Measurements from ENCODE around the gene FIGNL1.

The FIGNL1 gene

GRCh38 chr7:50413561-50413960 is 36.6 kb downstream of the FIGNL1 start:
- Histone ChIP-seq H3K4me3 (ENCODE audit: control insufficient read depth in 1 of 7, extremely low read depth in 1 of 7, insufficient read depth in 4 of 7, low read depth in 2 of 7, low read length in 6 of 7) (no peak overlapping the region), H3K27ac (ENCODE audit: insufficient read depth in 1 of 2, low read depth in 1 of 2, low read length in 2 of 2, poor library complexity in 1 of 2, severe bottlenecking in 2 of 2) (no peak overlapping the region), H3K4me1 (ENCODE audit: control extremely low read depth in 1 of 4, control insufficient read depth in 4 of 4, insufficient read depth in 4 of 4, low read length in 3 of 4) (peaks cover 11 to 56% (median 34%) of the 10 kb centered on the region in 4 experiments), H3K9me3 (ENCODE audit: control extremely low read depth in 1 of 5, control insufficient read depth in 4 of 5, insufficient read depth in 2 of 5, low read depth in 1 of 5, low read length in 4 of 5) (no peaks in the 10 kb centered on the region), H3K36me3 (ENCODE audit: control insufficient read depth in 4 of 4, insufficient read depth in 4 of 4, low read length in 3 of 4) (no peaks in the 10 kb centered on the region), H3K27me3 (replicated peaks in 2 of 5; ENCODE audit: control insufficient read depth in 4 of 5, insufficient read depth in 5 of 5, low read length in 4 of 5) (no peaks in the 10 kb centered on the region)
- DNase-seq: no peak
- 90% methylated on average over 6 of the region's 7 CpGs for WGBS (ENCODE audit: insufficient coverage)
- ChIA-PET CTCF (interaction anchor here (0.9 to 1.4 kb wide), 6 partner anchors 10 to 747 kb away, joined by 3 to 5 read pairs (median 3); no protein-coding TSS in a partner anchor), POLR2A (no interaction called here)

- POLR2A ChIA-PET: no interaction called here
- H3K36me3 ChIP-seq (ENCODE audit: control insufficient read depth in 4 of 4, insufficient read depth in 4 of 4, low read length in 3 of 4): no peaks in the 10 kb centered on the region
- no peak for DNase-seq
- H3K4me3 ChIP-seq (ENCODE audit: control insufficient read depth in 1 of 7, extremely low read depth in 1 of 7, insufficient read depth in 4 of 7, low read depth in 2 of 7, low read length in 6 of 7): no peak overlapping the region
- 78% methylated on average over 4 of the region's 4 CpGs for WGBS (ENCODE audit: insufficient coverage)
- H3K27ac ChIP-seq (ENCODE audit: insufficient read depth in 1 of 2, low read depth in 1 of 2, low read length in 2 of 2, poor library complexity in 1 of 2, severe bottlenecking in 2 of 2): no peak overlapping the region
- no peaks in the 10 kb centered on the region for H3K27me3 ChIP-seq (replicated peaks in 2 of 5; ENCODE audit: control insufficient read depth in 4 of 5, insufficient read depth in 5 of 5, low read length in 4 of 5)
- peaks cover 14 to 51% (median 34%) of the 10 kb centered on the region in 4 experiments for H3K4me1 ChIP-seq (ENCODE audit: control extremely low read depth in 1 of 4, control insufficient read depth in 4 of 4, insufficient read depth in 4 of 4, low read length in 3 of 4)
- CTCF ChIA-PET: interaction anchor here (0.9 to 1.4 kb wide), 5 partner anchors 10 to 748 kb away, joined by 3 to 5 read pairs (median 3); no protein-coding TSS in a partner anchor
- H3K9me3 ChIP-seq (ENCODE audit: control extremely low read depth in 1 of 5, control insufficient read depth in 4 of 5, insufficient read depth in 2 of 5, low read depth in 1 of 5, low read length in 4 of 5): no peaks in the 10 kb centered on the region
These were observed 37.2 kb downstream of the FIGNL1 start for GRCh38 chr7:50412973-50413372.

GRCh38 chr7:50411332-50411731 is 38.8 kb downstream of the FIGNL1 start:
- Histone ChIP-seq H3K36me3 (ENCODE audit: control insufficient read depth in 4 of 4, insufficient read depth in 4 of 4, low read length in 3 of 4) (no peaks in the 10 kb centered on the region), H3K27ac (ENCODE audit: insufficient read depth in 1 of 2, low read depth in 1 of 2, low read length in 2 of 2, poor library complexity in 1 of 2, severe bottlenecking in 2 of 2) (no peak overlapping the region), H3K4me1 (ENCODE audit: control extremely low read depth in 1 of 4, control insufficient read depth in 4 of 4, insufficient read depth in 4 of 4, low read length in 3 of 4) (peaks cover 9 to 35% (median 24%) of the 10 kb centered on the region in 4 experiments), H3K27me3 (replicated peaks in 2 of 5; ENCODE audit: control insufficient read depth in 4 of 5, insufficient read depth in 5 of 5, low read length in 4 of 5) (no peaks in the 10 kb centered on the region), H3K9me3 (ENCODE audit: control extremely low read depth in 1 of 5, control insufficient read depth in 4 of 5, insufficient read depth in 2 of 5, low read depth in 1 of 5, low read length in 4 of 5) (no peaks in the 10 kb centered on the region), H3K4me3 (ENCODE audit: control insufficient read depth in 1 of 7, extremely low read depth in 1 of 7, insufficient read depth in 4 of 7, low read depth in 2 of 7, low read length in 6 of 7) (no peak overlapping the region)
- ChIA-PET POLR2A (no interaction called here), CTCF (interaction anchor here (1.1 to 1.9 kb wide), 7 partner anchors 9 to 751 kb away, joined by 3 to 7 read pairs (median 5); no protein-coding TSS in a partner anchor)
- 84% methylated on average over 6 of the region's 6 CpGs for WGBS (ENCODE audit: insufficient coverage)
- DNase-seq: no peak

GRCh38 chr7:50409856-50410745 is 40.0 kb downstream of the FIGNL1 start:
- 46% methylated on average over 10 of the region's 17 CpGs for WGBS (ENCODE audit: insufficient coverage)
- CTCF ChIA-PET: interaction anchor here (1.1 to 1.9 kb wide), 5 partner anchors 12 to 318 kb away, joined by 3 to 7 read pairs (median 6); no protein-coding TSS in a partner anchor
- Histone ChIP-seq H3K9me3 (ENCODE audit: control extremely low read depth in 1 of 5, control insufficient read depth in 4 of 5, insufficient read depth in 2 of 5, low read depth in 1 of 5, low read length in 4 of 5) (no peaks in the 10 kb centered on the region), H3K27ac (ENCODE audit: insufficient read depth in 1 of 2, low read depth in 1 of 2, low read length in 2 of 2, poor library complexity in 1 of 2, severe bottlenecking in 2 of 2) (peak overlapping the region in 1 of 2 experiments; percentile 37), H3K27me3 (replicated peaks in 2 of 5; ENCODE audit: control insufficient read depth in 4 of 5, insufficient read depth in 5 of 5, low read length in 4 of 5) (no peaks in the 10 kb centered on the region), H3K36me3 (ENCODE audit: control insufficient read depth in 4 of 4, insufficient read depth in 4 of 4, low read length in 3 of 4) (no peaks in the 10 kb centered on the region), H3K4me3 (ENCODE audit: control insufficient read depth in 1 of 7, extremely low read depth in 1 of 7, insufficient read depth in 4 of 7, low read depth in 2 of 7, low read length in 6 of 7) (no peak overlapping the region), H3K4me1 (ENCODE audit: control extremely low read depth in 1 of 4, control insufficient read depth in 4 of 4, insufficient read depth in 4 of 4, low read length in 3 of 4) (peaks cover 7 to 27% (median 22%) of the 10 kb centered on the region in 4 experiments)
- POLR2A ChIA-PET: no interaction called here
- DNase-seq: peak; percentile 49 to 82 (median 79)

- H3K27ac ChIP-seq (ENCODE audit: insufficient read depth in 1 of 2, low read depth in 1 of 2, low read length in 2 of 2, poor library complexity in 1 of 2, severe bottlenecking in 2 of 2): no peak overlapping the region
- no peaks in the 10 kb centered on the region for H3K27me3 ChIP-seq (replicated peaks in 2 of 5; ENCODE audit: control insufficient read depth in 4 of 5, insufficient read depth in 5 of 5, low read length in 4 of 5)
- no peak overlapping the region for H3K4me3 ChIP-seq (ENCODE audit: control insufficient read depth in 1 of 7, extremely low read depth in 1 of 7, insufficient read depth in 4 of 7, low read depth in 2 of 7, low read length in 6 of 7)
- no peak for DNase-seq
- 100% methylated on average over 3 of the region's 5 CpGs for whole genome bisulfite sequencing (ENCODE audit: insufficient coverage)
- ChIA-PET CTCF (interaction anchor here (1.2 to 3.0 kb wide), 4 partner anchors 9 to 755 kb away, joined by 3 to 18 read pairs (median 4); no protein-coding TSS in a partner anchor), POLR2A (no interaction called here)
- H3K36me3 ChIP-seq (ENCODE audit: control insufficient read depth in 4 of 4, insufficient read depth in 4 of 4, low read length in 3 of 4): peaks cover under 1 to 27% (median 18%) of the 10 kb centered on the region in 4 experiments
- H3K9me3 ChIP-seq (ENCODE audit: control extremely low read depth in 1 of 5, control insufficient read depth in 4 of 5, insufficient read depth in 2 of 5, low read depth in 1 of 5, low read length in 4 of 5): no peaks in the 10 kb centered on the region
- H3K4me1 ChIP-seq (ENCODE audit: control extremely low read depth in 1 of 4, control insufficient read depth in 4 of 4, insufficient read depth in 4 of 4, low read length in 3 of 4): peaks cover 7 to 29% (median 20%) of the 10 kb centered on the region in 4 experiments
These were observed 43.2 kb downstream of the FIGNL1 start for GRCh38 chr7:50406935-50407334.

GRCh38 chr7:50405221-50405620 is 44.9 kb downstream of the FIGNL1 start:
- H3K27ac ChIP-seq (ENCODE audit: insufficient read depth in 1 of 2, low read depth in 1 of 2, low read length in 2 of 2, poor library complexity in 1 of 2, severe bottlenecking in 2 of 2): peak overlapping the region in 1 of 2 experiments; percentile 11
- 52% methylated on average over 7 of the region's 7 CpGs for WGBS (ENCODE audit: insufficient coverage)
- no peak overlapping the region for H3K4me3 ChIP-seq (ENCODE audit: control insufficient read depth in 1 of 7, extremely low read depth in 1 of 7, insufficient read depth in 4 of 7, low read depth in 2 of 7, low read length in 6 of 7)
- ChIA-PET POLR2A (interaction anchor here (0.5 kb wide), 1 partner anchor 208 kb away, joined by 3 read pairs; no protein-coding TSS in a partner anchor), CTCF (interaction anchor here (1.0 to 2.2 kb wide), 3 partner anchors 11 to 275 kb away, joined by 3 to 5 read pairs (median 5); no protein-coding TSS in a partner anchor)
- H3K4me1 ChIP-seq (ENCODE audit: control extremely low read depth in 1 of 4, control insufficient read depth in 4 of 4, insufficient read depth in 4 of 4, low read length in 3 of 4): peaks cover 7 to 20% (median 11%) of the 10 kb centered on the region in 4 experiments
- DNase-seq: peak in 2 of 3 donors; percentile 40 to 45
- no peaks in the 10 kb centered on the region for H3K27me3 ChIP-seq (replicated peaks in 2 of 5; ENCODE audit: control insufficient read depth in 4 of 5, insufficient read depth in 5 of 5, low read length in 4 of 5)
- peaks cover 12 to 44% (median 26%) of the 10 kb centered on the region in 4 experiments for H3K36me3 ChIP-seq (ENCODE audit: control insufficient read depth in 4 of 4, insufficient read depth in 4 of 4, low read length in 3 of 4)
- H3K9me3 ChIP-seq (ENCODE audit: control extremely low read depth in 1 of 5, control insufficient read depth in 4 of 5, insufficient read depth in 2 of 5, low read depth in 1 of 5, low read length in 4 of 5): no peaks in the 10 kb centered on the region

Measured in common myeloid progenitor, CD34-positive (primary cell).